Kidney (tissue), 14 donors: Measurements from ENCODE around the gene NRXN2. TPM values are rescaled to one million over a fixed set of nuclear protein-coding genes. Genes with fewer than 3 reads are reported as not detected.

Experiments used
- DNase-seq, 5 donors: peaks; one replicate each; pipeline ENCODE4 v3.0.0-alpha.2; 2013 to 2020
- FAIRE-seq: peaks from 2 replicates; lab custom pipeline; 2012; peaks lifted over from hg19 to GRCh38; lab: Jason Lieb, UNC
- H3K27ac ChIP-seq, 2 donors: one replicate each; pipeline ENCODE4 v1.7.0; 2013; ENCODE audit warnings: low read depth in 2 of 2, low read length in 2 of 2, inconsistent platforms in 1 of 2
- H3K27me3 ChIP-seq: one replicate; pipeline ENCODE4 v1.7.1; 2013; ENCODE audit warnings: low read length, inconsistent platforms; ENCODE audit not compliant: control insufficient read depth, insufficient read depth
- H3K36me3 ChIP-seq, 3 donors: one replicate each; pipeline versions ENCODE4 v1.7.0 to v1.7.1; 2013; ENCODE audit warnings: low read length in 3 of 3, control low read depth in 1 of 3, inconsistent platforms in 1 of 3; ENCODE audit not compliant: insufficient read depth in 3 of 3, control insufficient read depth in 2 of 3
- H3K4me1 ChIP-seq, 3 donors: one replicate each; pipeline versions ENCODE4 v1.7.0 to v1.7.1; 2013; ENCODE audit warnings: low read length in 3 of 3, inconsistent platforms in 1 of 3, low read depth in 1 of 3; ENCODE audit not compliant: control insufficient read depth in 2 of 3, insufficient read depth in 2 of 3
- H3K4me3 ChIP-seq, 3 donors: one replicate each; pipeline versions ENCODE4 v1.7.0 to v1.8.1; 2013; ENCODE audit warnings: low read length in 3 of 3, control low read depth in 1 of 3, inconsistent platforms in 1 of 3
- H3K9ac ChIP-seq, 3 donors: one replicate each; pipeline versions ENCODE4 v1.7.0 to v1.7.1; 2013; ENCODE audit warnings: low read length in 3 of 3, control low read depth in 1 of 3, inconsistent platforms in 1 of 3
- H3K9me3 ChIP-seq, 3 donors: one replicate each; pipeline versions ENCODE4 v1.7.0 to v1.7.1; 2013; ENCODE audit warnings: low read length in 3 of 3, control low read depth in 1 of 3, inconsistent platforms in 1 of 3; ENCODE audit not compliant: control insufficient read depth in 2 of 3, insufficient read depth in 1 of 3
- intact Hi-C: fragments of 100-400 bp; cut with DNase I; formaldehyde crosslinking; loops from one replicate; pipeline ENCODE4 v1.11.1; 2022
- polyA plus RNA-seq: library from polyadenylated mRNA; stranded (reverse); fragments of 350-450 nt; fragmentation: Illumina TruSeq; extraction: RNeasy Lipid Tissue Mini Kit (QIAGEN cat#74804); gene quantifications from one replicate; pipeline ENCODE4 v1.2.3, GENCODE V29; 2014; ENCODE audit warnings: low read depth, low replicate concordance; ENCODE audit not compliant: insufficient read depth
- total RNA-seq: library from RNA; stranded (reverse); fragmentation: NEBNext Ultra II Directional; extraction: Animal tissue kit (Norgen Biotek cat#: 25700); gene quantifications from one replicate; pipeline ENCODE4 v1.2.1, GENCODE V29; 2021
- TF ChIP-seq, protein P1 (sequence below): IDR thresholded peaks from 3 replicates; pipeline ENCODE4 v1.5.1; 2012; ENCODE audit warnings: mild to moderate bottlenecking, moderate library complexity, borderline replicate concordance; ENCODE audit not compliant: insufficient read depth; ENCODE audit errors: extremely low read depth
- donor health status: control.
- donor health status: control.
- donor health status: control.
- donor health status: control.
- donor health status: control.
- donor health status: DM: yes; HTN: yes; CAD: no.
- donor health status: Normal renal cell carcinoma (clear cell type).

Gene NRXN2
- total and polyA plus RNA-seq, 2 donors from 2014 or later: 13.3 to 22.0 TPM

DNA sequence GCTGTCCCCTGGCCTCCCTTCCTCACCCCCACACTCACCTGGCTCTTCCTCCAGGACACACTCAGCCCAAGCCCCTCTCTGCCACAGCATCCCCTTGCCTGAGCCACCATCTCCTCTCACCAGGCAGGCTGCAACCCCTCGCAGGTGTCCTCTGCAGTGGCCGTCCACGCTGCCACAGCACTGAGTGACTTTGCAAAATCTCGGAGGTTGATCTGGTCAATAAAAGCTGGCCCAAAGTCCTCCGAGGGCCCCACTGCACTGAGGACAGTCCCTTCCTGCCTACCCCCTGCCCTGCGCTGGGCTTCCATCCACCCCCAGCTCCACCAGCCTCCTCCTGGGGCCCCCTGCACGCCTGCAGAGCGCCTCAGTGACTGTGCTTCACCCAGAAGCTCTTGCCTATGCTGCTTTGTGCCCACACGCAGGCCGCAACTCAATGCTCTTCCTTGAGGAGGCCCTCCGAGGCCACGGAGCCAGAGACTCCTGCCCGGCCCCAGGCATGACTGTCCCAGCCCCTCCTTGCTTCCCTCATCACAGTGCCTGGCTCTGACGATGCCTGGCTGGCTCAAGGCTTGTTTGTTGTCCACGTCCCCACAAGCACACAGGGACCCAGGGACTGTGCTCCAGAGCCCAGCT is 162.7 kb downstream of the NRXN2 start:
- Histone ChIP-seq H3K9me3 (no peaks in the 10 kb centered on the region), H3K27ac (no peak overlapping the region), H3K4me1 (peaks cover 0 to 4% (median 2%) of the 10 kb centered on the region in 3 donors), H3K9ac (no peak overlapping the region), H3K27me3 (no peaks in the 10 kb centered on the region), H3K4me3 (no peak overlapping the region), H3K36me3 (peaks cover 0 to 3% (median 0%) of the 10 kb centered on the region in 3 donors)
- no peak for FAIRE-seq
- intact Hi-C loops: no loop called here
- TF ChIP-seq, protein P1, sequence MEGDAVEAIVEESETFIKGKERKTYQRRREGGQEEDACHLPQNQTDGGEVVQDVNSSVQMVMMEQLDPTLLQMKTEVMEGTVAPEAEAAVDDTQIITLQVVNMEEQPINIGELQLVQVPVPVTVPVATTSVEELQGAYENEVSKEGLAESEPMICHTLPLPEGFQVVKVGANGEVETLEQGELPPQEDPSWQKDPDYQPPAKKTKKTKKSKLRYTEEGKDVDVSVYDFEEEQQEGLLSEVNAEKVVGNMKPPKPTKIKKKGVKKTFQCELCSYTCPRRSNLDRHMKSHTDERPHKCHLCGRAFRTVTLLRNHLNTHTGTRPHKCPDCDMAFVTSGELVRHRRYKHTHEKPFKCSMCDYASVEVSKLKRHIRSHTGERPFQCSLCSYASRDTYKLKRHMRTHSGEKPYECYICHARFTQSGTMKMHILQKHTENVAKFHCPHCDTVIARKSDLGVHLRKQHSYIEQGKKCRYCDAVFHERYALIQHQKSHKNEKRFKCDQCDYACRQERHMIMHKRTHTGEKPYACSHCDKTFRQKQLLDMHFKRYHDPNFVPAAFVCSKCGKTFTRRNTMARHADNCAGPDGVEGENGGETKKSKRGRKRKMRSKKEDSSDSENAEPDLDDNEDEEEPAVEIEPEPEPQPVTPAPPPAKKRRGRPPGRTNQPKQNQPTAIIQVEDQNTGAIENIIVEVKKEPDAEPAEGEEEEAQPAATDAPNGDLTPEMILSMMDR: no peak
- DNase-seq: peak in 2 of 5 donors; percentile 43 to 53

DNA sequence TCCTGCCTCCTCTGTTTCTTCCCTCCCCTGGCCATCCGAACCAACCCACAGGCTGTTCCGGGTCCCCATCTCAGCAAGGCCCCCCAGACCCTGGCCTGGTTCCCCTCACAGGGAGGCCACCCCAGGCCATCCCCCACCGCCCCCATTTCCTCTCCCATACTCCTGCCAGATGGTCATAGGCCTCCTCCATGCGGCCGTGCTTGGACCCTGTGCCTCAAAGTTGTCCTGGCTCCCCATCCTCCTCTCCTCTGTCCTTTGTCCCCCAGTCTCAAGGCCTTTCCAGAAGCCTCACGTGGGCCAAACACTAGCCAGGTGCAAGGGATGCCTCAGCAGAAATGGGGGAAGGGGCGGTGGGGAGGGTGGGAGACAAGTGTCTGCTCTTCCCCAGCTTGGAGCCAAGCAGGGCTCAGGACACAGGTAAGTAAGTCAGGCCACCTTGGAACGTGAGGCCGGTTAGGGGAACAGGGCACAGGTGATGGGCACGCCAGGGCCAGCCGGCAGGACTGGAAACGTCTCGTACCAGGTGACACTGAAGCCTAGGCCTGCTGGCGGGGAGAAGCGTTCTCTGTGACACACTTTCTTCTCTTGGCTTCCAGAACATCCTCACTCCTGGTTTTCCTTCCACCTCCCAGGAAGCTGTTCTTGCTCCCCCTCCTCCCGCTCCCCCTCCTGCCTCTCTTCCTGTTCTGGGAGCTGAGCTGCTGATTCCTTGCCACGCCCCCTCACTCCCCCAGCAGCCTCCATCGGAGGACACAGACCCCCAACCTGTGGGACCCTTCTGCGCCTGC is 163.5 kb downstream of the NRXN2 start:
- Histone ChIP-seq H3K9ac (no peak overlapping the region), H3K4me3 (no peak overlapping the region), H3K27ac (peak overlapping the region in 1 of 2 donors; percentile 67), H3K36me3 (peaks cover 0 to under 1% (median 0%) of the 10 kb centered on the region in 3 donors), H3K27me3 (no peaks in the 10 kb centered on the region), H3K9me3 (no peaks in the 10 kb centered on the region), H3K4me1 (peaks cover 0 to 10% (median 10%) of the 10 kb centered on the region in 3 donors)
- no peak for FAIRE-seq
- DNase-seq: peak; percentile 60 to 84 (median 72)
- intact Hi-C loops: no loop called here
- TF ChIP-seq, protein P1: no peak

DNA sequence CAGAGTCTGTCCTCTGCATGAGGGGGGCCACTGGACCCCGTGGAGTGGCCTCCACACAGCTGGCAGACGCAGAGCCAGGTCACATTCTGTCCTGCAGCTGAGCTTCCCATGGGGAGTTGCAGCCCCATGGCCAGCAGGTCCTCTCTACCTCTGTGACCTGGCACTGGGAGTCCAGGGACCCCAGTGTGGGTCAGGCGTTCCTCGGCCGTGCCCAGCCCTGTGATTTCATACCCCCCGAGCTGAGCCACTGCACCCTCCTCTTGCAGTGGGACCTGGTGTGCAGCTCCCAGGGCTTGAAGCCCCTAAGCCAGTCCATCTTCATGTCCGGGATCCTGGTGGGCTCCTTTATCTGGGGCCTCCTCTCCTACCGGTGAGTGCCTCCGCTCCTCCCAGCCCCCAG is 164.1 kb downstream of the NRXN2 start:
- Histone ChIP-seq H3K4me3 (peak overlapping the region in 2 of 3 donors; percentile 52 to 72), H3K4me1 (peaks cover 0 to 17% (median 15%) of the 10 kb centered on the region in 3 donors), H3K27me3 (no peaks in the 10 kb centered on the region), H3K36me3 (no peaks in the 10 kb centered on the region), H3K9ac (no peak overlapping the region), H3K27ac (peak overlapping the region in 1 of 2 donors; percentile 67), H3K9me3 (no peaks in the 10 kb centered on the region)
- TF ChIP-seq, protein P1: no peak
- FAIRE-seq: no peak
- intact Hi-C loops: no loop called here
- peak in 2 of 5 donors; percentile 36 to 46 for DNase-seq
